Measurements from ENCODE around the gene CEACAM5. TPM values are rescaled to one million over a fixed set of nuclear protein-coding genes. Genes with fewer than 3 reads are reported as not detected.
"Not testable (repeated sequence)": the region's sequence is repeated elsewhere in the genome, so short reads cannot be mapped to it uniquely, and the experiment has no call there.

The CEACAM5 gene
- total RNA-seq, 1 experiment from 2014 or later, result not detected

DNA sequence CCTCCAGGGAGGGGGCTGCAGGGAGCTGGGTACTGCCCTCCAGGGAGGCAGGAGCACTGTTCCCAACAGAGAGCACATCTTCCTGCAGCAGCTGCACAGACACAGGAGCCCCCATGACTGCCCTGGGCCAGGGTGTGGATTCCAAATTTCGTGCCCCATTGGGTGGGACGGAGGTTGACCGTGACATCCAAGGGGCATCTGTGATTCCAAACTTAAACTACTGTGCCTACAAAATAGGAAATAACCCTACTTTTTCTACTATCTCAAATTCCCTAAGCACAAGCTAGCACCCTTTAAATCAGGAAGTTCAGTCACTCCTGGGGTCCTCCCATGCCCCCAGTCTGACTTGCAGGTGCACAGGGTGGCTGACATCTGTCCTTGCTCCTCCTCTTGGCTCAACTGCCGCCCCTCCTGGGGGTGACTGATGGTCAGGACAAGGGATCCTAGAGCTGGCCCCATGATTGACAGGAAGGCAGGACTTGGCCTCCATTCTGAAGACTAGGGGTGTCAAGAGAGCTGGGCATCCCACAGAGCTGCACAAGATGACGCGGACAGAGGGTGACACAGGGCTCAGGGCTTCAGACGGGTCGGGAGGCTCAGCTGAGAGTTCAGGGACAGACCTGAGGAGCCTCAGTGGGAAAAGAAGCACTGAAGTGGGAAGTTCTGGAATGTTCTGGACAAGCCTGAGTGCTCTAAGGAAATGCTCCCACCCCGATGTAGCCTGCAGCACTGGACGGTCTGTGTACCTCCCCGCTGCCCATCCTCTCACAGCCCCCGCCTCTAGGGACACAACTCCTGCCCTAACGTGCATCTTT lies 7.8 kb upstream of the CEACAM5 start:
- no peak for DNase-seq (ENCODE audit: low read depth)

DNA sequence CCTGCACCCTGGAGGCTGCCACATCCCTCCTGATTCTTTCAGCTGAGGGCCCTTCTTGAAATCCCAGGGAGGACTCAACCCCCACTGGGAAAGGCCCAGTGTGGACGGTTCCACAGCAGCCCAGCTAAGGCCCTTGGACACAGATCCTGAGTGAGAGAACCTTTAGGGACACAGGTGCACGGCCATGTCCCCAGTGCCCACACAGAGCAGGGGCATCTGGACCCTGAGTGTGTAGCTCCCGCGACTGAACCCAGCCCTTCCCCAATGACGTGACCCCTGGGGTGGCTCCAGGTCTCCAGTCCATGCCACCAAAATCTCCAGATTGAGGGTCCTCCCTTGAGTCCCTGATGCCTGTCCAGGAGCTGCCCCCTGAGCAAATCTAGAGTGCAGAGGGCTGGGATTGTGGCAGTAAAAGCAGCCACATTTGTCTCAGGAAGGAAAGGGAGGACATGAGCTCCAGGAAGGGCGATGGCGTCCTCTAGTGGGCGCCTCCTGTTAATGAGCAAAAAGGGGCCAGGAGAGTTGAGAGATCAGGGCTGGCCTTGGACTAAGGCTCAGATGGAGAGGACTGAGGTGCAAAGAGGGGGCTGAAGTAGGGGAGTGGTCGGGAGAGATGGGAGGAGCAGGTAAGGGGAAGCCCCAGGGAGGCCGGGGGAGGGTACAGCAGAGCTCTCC lies 6.9 kb upstream of the CEACAM5 start:
- DNase-seq (ENCODE audit: low read depth), result no peak

DNA sequence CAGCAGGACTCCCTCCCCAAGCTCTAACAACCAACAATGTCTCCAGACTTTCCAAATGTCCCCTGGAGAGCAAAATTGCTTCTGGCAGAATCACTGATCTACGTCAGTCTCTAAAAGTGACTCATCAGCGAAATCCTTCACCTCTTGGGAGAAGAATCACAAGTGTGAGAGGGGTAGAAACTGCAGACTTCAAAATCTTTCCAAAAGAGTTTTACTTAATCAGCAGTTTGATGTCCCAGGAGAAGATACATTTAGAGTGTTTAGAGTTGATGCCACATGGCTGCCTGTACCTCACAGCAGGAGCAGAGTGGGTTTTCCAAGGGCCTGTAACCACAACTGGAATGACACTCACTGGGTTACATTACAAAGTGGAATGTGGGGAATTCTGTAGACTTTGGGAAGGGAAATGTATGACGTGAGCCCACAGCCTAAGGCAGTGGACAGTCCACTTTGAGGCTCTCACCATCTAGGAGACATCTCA lies 6.2 kb upstream of the CEACAM5 start:
- DNase-seq (ENCODE audit: low read depth), result peak; percentile 24

DNA sequence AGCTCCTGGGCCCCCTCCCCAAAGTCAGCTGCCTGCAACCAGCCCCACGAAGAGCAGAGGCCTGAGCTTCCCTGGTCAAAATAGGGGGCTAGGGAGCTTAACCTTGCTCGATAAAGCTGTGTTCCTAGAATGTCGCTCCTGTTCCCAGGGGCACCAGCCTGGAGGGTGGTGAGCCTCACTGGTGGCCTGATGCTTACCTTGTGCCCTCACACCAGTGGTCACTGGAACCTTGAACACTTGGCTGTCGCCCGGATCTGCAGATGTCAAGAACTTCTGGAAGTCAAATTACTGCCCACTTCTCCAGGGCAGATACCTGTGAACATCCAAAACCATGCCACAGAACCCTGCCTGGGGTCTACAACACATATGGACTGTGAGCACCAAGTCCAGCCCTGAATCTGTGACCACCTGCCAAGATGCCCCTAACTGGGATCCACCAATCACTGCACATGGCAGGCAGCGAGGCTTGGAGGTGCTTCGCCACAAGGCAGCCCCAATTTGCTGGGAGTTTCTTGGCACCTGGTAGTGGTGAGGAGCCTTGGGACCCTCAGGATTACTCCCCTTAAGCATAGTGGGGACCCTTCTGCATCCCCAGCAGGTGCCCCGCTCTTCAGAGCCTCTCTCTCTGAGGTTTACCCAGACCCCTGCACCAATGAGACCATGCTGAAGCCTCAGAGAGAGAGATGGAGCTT lies 4.7 kb upstream of the CEACAM5 start:
- no peak for DNase-seq (ENCODE audit: low read depth)

DNA sequence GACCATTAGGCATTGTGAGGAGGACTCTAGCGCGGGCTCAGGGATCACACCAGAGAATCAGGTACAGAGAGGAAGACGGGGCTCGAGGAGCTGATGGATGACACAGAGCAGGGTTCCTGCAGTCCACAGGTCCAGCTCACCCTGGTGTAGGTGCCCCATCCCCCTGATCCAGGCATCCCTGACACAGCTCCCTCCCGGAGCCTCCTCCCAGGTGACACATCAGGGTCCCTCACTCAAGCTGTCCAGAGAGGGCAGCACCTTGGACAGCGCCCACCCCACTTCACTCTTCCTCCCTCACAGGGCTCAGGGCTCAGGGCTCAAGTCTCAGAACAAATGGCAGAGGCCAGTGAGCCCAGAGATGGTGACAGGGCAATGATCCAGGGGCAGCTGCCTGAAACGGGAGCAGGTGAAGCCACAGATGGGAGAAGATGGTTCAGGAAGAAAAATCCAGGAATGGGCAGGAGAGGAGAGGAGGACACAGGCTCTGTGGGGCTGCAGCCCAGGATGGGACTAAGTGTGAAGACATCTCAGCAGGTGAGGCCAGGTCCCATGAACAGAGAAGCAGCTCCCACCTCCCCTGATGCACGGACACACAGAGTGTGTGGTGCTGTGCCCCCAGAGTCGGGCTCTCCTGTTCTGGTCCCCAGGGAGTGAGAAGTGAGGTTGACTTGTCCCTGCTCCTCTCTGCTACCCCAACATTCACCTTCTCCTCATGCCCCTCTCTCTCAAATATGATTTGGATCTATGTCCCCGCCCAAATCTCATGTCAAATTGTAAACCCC lies 2.8 kb upstream of the CEACAM5 start:
- DNase-seq (ENCODE audit: low read depth), result no peak

DNA sequence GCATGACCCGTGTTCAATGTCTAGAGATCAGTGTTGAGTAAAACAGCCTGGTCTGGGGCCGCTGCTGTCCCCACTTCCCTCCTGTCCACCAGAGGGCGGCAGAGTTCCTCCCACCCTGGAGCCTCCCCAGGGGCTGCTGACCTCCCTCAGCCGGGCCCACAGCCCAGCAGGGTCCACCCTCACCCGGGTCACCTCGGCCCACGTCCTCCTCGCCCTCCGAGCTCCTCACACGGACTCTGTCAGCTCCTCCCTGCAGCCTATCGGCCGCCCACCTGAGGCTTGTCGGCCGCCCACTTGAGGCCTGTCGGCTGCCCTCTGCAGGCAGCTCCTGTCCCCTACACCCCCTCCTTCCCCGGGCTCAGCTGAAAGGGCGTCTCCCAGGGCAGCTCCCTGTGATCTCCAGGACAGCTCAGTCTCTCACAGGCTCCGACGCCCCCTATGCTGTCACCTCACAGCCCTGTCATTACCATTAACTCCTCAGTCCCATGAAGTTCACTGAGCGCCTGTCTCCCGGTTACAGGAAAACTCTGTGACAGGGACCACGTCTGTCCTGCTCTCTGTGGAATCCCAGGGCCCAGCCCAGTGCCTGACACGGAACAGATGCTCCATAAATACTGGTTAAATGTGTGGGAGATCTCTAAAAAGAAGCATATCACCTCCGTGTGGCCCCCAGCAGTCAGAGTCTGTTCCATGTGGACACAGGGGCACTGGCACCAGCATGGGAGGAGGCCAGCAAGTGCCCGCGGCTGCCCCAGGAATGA lies 1.5 kb upstream of the CEACAM5 start:
- peak; percentile 60 for DNase-seq (ENCODE audit: low read depth)

DNA sequence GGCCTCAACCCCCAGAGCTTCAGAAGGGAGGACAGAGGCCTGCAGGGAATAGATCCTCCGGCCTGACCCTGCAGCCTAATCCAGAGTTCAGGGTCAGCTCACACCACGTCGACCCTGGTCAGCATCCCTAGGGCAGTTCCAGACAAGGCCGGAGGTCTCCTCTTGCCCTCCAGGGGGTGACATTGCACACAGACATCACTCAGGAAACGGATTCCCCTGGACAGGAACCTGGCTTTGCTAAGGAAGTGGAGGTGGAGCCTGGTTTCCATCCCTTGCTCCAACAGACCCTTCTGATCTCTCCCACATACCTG lies 969 bp upstream of the CEACAM5 start:
- DNase-seq (ENCODE audit: low read depth), result no peak

DNA sequence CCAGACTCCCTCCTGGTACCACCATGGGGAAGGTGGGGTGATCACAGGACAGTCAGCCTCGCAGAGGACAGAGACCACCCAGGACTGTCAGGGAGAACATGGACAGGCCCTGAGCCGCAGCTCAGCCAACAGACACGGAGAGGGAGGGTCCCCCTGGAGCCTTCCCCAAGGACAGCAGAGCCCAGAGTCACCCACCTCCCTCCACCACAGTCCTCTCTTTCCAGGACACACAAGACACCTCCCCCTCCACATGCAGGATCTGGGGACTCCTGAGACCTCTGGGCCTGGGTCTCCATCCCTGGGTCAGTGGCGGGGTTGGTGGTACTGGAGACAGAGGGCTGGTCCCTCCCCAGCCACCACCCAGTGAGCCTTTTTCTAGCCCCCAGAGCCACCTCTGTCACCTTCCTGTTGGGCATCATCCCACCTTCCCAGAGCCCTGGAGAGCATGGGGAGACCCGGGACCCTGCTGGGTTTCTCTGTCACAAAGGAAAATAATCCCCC lies 505 bp upstream of the CEACAM5 start:
- DNase-seq (ENCODE audit: low read depth), result no peak

DNA sequence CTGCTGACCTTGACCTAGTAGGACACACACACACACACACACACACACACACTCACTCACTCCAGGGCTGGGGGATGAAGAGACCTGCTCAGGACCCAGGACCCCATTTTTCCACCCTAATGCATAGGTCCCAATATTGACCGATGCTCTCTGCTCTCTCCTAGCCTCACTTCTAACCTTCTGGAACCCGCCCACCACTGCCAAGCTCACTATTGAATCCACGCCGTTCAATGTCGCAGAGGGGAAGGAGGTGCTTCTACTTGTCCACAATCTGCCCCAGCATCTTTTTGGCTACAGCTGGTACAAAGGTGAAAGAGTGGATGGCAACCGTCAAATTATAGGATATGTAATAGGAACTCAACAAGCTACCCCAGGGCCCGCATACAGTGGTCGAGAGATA lies 1.1 kb downstream of the CEACAM5 start:
- not testable (repeated sequence) for DNase-seq (ENCODE audit: low read depth)

DNA sequence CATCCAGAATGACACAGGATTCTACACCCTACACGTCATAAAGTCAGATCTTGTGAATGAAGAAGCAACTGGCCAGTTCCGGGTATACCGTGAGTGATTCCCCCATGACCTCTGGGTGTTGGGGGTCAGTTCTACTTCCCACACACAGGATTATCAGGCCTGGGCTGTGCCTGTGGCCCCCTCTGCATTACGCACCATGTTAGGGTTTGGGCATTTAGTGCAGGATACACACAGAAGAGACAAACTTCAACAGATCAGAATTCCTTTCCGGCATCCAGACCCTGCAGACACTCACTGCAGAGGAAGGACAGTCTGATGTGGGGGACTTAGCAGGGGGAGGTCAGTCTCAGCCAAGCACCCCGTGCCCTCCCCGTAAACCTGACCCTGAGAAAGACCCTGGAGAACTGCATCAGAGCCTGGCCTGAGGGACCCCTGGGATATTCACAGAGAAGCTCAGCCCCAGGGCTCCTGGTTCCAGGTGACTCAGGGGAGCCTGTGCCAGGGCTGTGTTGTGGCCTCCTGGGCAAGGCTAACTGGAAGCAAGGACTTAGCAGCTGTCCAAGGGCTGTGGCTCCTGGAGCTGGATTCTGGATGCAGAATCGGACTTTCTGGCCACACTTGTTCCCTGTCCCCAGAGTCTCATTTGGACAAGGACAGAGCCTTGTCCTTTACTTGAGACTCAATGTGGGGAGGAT lies 1.7 kb downstream of the CEACAM5 start:
- no peak for DNase-seq (ENCODE audit: low read depth)

DNA sequence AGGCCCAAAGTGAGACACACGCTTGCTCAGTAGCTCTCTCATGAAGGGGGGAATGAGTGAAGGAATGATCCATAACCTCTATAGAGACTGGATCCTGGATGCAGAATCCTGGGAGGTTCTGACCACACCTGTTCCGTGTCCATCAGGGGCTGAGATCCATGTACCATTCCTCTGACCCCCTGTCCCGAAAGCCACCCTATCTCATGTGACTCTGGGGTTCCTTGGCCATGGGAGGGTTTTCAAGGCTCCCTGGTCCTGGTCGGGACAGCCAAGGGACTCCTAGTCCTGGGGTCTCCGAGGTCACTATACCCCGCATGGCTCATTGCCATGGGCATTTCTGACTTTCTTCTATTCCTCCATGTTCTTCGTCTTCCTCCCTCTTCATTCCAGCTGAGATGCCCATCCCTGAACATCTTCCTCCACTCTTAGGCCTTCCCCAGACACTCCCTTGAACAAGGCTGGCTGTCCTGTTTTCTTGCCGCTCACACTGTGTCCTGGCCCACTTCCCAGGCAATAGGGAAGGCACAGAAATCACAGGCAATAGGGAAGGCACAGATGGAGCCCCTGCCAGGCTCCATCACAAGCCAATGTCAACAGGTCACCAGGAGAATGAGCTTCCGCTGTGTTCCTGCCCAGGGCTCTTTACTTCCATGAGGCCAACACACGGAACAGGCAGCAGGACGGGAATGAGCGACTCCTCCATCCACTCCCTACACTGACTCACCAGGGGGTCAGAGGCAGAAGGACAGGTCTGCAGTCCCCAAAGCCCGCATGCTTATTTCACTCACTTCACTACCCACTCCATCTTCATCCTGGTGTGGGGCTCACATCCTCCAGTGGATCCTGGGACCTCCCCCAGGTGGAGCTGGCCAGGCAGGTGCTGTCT lies 3.2 kb downstream of the CEACAM5 start:
- DNase-seq (ENCODE audit: low read depth), result no peak

DNA sequence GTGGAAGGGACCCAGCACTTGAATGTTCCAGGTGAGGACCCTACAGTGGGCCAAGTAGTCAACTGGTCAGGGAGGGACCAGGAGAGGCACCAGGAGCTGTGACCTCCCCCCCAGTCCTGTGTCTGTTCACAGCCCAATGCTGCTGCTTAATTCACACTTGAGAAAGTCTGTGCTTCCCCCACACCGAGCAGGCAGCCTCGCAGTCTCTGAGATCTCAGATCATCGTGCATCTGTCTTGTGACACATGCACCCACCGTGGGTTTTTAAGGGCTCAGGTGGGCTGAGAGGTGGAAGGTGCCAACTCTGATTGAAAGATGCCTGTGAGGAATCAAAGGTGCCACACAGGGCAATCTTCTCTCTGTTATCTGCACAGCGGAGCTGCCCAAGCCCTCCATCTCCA lies 6.2 kb downstream of the CEACAM5 start:
- DNase-seq (ENCODE audit: low read depth), result no peak

DNA sequence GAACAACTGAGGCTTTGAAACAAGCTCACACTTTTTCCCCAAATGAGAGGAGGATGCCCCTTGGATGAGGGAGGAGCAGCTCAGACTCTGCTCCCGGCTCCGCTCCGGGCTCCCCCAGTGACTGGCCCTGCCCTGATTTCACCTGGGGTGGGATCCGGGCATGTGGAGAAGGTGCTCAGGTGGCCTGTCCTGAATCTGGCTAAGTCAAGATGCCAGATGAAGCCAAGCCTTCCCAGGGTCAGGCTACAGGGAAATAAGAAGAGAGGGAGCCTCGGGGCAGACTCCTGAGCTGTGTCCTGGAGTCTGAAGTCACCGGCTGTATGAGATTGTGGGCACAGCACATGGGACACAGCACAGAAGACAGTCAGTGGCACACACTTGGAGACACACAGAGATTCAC lies 10.3 kb downstream of the CEACAM5 start:
- no peak for DNase-seq (ENCODE audit: low read depth)

DNA sequence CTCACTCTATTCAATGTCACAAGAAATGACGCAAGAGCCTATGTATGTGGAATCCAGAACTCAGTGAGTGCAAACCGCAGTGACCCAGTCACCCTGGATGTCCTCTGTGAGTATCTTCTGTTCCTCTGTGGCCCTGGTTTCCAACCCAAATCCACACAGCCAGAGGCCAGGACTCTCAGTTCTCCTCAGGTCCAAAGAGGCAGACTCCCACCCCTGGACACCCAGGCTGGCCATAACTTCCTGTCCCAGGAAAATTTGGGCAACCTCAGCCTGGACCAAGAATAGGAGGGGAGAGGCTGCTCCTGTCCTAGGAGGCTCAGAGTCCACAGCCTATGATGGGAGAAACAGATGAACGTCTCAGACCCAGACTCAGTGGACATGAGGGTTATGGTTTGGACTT lies 11.7 kb downstream of the CEACAM5 start:
- DNase-seq (ENCODE audit: low read depth), result no peak

DNA sequence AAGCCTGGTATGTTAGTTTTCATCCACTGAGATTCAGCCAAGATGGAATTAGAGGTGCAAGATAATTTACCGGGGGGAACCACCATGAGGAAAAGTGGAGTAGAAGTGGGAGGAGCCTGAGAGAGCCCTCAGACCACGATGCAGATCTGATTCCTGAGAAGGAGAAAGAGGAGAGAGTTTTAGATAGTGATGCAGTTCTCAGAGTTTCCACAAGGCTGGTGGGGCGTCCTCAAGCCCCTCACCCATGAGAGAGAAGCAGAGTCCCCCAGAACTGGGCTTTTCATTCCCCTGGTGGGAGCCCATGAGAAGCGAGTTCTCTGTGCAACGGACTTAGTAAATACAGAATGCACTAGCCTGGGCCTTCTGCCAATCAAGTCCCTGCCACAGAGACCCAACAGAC lies 18.1 kb downstream of the CEACAM5 start:
- DNase-seq (ENCODE audit: low read depth), result no peak

DNA sequence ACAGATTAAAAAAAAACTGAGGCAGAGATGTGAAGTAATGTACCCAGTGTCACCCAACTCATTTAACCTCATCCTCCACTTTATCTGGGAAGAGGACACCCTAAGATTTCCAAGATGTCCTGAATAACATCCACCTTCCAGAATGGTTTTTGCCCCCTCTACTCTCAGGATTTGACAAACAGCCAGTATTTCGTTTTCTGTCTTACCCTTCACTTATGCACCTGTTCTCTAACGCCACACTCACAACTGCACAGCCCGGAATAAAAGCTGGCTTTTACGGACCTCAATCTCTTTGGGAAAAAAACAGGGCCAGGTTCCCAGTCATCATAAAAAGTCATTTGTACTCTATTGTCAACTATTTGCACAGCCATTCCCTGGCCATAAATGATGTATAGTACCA lies 25.7 kb downstream of the CEACAM5 start:
- DNase-seq (ENCODE audit: low read depth), result no peak

DNA sequence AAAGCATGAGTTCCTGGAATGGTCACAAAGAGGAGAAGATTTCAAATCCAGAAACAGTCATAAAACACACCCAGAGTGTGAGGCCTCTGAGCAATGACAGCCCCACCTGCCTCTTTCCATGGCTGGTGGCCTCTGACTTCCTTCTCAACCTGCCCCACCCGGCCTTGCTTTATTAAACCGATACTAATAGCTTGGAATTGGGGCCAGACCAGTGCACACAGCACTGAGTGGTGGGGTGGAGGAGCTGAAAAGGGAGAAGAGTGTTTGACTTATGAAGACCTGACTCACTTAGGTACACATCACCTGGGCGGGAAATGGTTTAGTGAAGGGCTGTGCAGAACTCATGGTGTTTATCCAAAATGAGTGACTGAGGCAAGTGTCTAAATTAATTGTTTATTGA lies 26.2 kb downstream of the CEACAM5 start:
- DNase-seq (ENCODE audit: low read depth), result no peak

DNA sequence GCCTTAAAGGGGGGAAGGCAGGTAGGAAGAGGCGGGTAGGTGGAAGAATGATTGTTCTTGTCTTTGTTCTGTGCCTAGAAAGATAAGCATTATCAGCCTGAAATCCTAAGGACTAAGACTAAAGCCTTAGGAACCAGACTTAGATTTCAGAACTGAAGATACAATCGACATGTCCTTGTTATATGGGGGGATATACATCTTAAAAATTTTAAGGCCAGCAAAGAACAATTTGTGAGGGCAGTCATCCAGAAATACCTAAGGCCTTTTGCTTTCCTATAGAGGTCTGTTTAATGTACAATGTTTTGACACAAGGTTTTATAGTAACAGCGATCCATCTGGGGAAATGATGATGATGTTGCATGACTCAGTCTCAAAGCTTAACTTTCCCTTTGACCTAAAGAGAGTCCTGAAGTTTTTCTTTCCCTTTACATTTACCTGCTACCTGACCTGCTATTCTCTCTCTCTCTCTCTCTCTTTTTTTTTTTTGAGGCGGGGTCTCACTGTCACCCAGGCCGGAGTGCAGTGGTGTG lies 26.7 kb downstream of the CEACAM5 start:
- no peak for DNase-seq (ENCODE audit: low read depth)

DNA sequence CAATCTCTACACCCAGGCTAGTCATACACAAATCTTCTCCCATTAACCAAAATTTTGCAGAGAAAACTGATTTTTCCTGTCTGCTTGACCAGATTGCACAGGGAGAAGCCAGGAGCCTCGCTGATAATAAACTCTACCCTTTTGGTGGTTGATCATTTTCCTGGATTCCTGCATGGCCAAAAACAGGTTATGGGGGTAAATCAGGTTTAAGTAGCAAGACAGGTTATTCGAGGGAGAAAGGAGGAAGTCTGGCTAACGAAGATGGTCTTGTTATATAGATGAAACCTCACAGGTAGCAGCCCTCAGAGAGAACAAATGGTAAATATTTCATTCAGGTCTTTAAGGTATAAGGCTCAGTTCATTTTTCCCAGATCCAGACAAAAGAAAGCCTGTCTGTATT lies 30.9 kb downstream of the CEACAM5 start:
- no peak for DNase-seq (ENCODE audit: low read depth)
